GM19193 (cell line): ENCODE data around the gene RGSL1.

Experiments
- POLR2A ChIP-seq: IDR thresholded peaks from 4 replicates; pipeline ENCODE4 v1.6.1; 2011; ENCODE audit not compliant: insufficient read depth, insufficient read length; ENCODE audit errors: extremely low read depth

The RGSL1 gene

DNA sequence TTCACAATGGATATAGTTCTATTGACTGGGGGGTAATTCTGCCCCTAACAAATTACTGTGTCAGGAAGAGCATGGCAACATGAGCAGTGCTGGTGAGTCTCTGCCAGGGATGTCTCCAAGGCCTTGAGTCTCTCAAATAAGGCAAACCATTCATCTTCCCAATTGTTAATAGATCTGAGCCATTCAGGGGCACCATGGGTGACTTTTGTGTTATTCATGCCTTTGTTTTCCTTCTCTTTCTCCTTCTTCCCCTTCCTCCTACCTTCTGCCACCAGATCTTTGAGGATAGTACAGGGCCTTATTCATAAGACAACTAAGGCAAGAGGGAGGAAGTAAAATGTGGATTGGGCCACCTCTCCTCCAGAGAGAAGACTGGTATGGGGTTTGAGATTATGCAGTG, at the start of gene RGSL1:
TSS of gene RGSL1 (plus strand) at position 60 of the 400 bp plus-strand sequence. CDS start at position 80, 20 bp downstream.
- no peak for TF ChIP-seq POLR2A

DNA sequence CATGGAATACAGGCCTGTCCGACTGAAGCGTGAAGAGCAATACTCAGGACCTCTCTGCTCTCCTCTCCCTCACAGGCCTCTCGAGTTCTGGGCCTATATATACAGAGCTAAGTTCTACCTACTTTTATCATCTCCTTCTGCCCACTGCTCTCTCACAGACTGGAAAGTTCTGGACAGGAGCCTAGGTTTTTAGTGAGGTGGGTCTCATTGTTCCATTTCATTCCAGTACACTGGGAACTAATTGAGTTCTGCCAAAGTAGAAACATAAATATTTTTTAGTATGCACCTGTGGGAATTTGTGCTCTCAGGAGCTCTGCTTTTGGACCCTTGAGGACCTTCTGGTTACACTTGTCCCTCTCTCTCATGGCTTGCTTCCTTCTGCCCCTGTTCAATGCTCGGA, 49.4 kb upstream of the RGSL1 start, which contains the start of gene TEDDM1:
TSS of gene TEDDM1 (minus strand) at position 101 of the 400 bp plus-strand sequence. CDS start 182 bp downstream, outside the sequence.
- TF ChIP-seq POLR2A: no peak

DNA sequence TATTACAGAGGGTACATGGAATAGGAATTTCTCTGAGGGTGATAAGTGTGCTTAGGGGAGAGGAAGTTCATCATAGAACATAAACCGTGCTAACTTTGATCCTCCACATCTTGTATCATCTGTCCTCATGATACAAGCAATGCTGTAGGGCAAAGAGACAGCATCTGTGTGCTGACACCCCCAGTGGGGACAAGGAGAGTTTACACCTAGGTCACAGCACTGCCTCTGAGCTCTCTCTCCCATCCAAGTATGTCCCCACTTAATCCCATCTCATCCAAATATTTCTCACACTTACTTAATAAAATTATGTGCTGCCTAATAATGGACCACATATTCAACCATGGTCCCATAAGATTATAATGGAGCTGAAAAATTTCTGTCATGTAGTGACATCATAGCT, 45.2 kb upstream of the RGSL1 start:
- TF ChIP-seq POLR2A: no peak

DNA sequence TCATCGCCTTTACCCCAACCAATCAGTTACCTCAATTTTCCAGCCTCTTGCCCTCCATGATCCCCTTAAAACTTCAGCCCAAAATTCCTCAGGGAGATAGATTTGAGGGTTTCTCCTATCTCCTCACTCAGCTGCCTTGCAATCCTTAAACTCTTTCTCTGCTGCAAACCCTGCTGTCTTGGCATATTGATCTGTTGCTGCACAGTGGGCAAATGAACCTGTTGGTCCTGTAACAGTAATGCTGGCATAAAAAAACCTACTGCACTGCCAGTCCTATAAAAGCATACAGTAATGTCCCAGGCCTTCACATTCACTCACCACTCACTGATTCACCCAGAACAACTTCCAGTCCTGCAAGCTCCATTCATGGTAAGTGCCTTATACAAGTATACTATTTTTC, 44.4 kb upstream of the RGSL1 start:
- no peak for TF ChIP-seq POLR2A

DNA sequence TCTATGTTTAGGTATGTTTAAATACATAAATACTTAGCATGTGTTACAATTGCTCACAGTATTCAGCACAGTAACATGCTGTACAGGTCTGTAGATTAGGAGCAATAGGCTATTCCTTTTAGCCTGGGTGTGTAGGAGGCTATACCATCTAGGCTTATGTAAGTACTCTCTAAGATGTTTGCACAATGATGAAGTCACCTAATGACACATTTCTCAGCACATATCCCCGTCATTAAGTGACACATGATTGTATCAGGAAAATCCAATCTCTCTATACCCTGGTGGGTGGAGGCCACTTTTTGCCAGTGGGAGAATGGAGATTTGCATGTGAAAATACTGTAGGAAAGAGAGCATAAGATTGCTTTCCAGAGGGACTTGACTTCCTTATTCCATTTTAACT, 43.9 kb upstream of the RGSL1 start:
- TF ChIP-seq POLR2A: no peak

DNA sequence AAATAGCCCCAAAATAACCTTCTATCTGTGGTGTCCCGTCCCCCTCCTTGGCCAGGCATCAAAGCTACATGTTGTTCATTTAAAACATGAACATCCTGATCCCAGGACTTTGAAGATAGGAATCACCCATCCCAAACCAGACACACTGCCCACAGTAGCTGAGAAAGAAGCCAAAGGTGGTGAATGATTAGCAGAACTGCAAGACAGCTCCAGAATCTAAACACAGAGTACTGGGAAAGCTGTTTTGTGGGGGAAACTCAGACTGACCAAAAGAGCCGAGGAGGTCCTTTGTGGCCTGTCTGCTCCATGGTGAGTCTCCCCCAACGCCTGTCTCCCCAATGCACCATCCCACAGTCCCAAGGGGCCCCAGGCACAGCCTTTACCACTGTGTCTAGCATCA, 42.2 kb upstream of the RGSL1 start:
- TF ChIP-seq POLR2A: no peak

DNA sequence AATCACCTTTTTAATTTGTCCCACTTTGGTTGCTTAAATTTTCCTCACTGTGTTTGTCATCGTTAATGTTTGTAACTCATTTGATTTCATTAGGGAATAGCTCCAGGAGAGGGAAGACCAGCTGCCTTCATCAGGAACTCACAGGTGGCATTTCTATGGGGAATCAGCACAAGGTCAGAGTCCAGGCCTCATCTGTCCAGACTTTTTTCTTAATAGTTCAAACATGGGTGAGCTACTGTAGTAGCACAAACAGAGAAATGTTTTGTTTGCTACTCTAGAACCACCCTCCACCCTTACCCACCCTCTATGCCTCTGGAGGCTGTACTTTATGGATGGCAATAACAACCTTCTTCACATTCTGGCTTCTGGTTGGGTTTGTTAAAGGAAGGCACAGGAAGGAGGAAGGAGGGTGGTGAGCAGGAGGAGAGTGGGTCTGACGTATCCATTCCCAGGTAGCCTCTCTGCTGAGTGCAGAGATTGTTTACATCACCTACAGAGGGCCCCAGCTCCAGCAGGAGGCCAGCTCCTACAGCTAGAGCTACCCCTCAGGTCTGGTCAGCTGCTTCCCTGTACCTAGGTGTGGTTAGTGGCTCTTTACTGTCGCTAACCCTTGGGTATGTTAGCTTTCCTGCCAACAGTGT, 41.4 kb upstream of the RGSL1 start:
- TF ChIP-seq POLR2A: no peak

DNA sequence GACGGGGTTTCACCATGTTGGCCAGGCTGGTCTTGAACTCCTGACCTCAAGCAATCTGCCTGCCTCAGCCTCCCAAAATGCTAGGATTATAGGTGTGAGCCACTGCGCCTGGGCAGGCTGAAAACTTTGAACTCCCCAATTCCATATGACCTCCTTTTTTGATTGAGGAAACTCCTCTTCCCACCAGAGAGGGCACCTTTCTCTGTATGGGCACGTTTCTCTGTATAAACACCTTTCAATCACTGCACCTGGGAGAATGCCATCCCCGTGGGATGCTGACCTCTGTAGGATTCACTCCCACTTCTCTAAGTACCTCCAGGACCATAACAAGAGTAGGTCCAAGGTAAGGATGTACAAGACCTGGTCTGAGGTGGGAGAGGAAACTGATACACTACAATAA, 39.8 kb upstream of the RGSL1 start:
- no peak for TF ChIP-seq POLR2A

DNA sequence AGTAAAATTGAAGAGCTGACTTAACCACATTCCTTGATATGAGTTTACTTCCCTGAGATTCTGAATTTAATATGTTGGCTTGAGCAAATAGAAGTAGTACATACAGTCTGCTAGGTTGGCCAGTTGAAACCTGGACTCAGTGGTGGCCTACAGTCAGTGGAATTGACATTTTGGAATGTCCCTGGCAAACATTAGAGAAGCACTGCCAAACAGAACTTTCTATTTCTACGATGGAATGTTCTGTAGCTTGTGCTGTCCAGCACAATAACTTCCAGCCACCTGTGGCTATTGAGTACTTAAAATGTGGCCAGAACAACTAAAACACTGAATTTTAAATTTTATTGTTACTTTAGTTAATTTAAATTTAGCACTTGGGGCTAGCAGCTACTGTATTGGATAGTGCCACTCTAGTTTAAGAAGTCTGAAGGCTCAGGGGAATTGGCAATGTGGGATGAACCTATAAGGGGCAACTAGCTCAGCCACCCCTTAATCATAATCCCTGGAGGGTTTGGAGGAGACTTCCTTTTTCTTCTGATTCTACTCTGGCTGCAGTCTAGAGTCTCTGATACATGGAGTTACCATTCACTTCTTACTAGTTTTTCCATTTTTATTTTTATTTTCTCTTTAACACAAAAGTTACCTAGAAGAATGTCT, 39.2 kb upstream of the RGSL1 start:
- no peak for TF ChIP-seq POLR2A

DNA sequence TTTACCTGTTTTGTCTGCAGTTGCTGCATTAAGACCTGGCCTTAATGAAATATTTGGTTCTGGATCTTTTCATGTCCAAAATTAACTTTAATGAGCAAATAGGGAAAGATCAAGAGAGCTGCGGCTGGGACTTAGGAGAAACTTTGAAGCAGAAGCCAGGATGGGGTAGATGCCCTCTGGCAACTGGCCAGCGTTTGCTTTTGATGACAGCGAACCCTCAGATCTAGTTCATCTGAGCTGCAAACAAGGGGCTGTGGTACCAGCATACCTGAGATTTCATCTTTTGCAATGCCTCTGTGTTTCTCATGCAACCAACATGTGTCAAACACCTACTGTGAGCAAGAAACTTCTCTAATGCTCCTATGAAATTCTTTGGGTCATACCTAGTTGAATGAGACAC, 36.5 kb upstream of the RGSL1 start:
- TF ChIP-seq POLR2A: no peak

DNA sequence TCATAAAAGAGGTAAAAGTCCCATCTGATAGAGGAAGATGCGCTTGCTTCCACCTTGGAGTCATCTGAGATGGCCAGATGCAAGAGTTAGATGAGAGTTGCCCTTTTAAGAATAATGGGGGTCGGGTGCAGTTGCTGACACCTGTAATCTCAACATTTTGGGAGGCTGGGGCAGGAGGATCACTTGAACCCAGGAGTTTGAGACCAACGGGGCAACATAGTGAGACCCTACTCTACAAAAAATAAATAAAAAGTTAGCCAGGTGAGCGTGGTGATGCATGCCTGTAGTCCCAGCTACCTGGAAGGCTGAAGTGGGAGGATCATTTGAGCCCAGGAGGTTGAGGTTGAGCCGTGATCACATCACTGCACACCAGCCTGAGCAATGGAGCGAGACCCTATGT, 36.0 kb upstream of the RGSL1 start:
- no peak for TF ChIP-seq POLR2A

DNA sequence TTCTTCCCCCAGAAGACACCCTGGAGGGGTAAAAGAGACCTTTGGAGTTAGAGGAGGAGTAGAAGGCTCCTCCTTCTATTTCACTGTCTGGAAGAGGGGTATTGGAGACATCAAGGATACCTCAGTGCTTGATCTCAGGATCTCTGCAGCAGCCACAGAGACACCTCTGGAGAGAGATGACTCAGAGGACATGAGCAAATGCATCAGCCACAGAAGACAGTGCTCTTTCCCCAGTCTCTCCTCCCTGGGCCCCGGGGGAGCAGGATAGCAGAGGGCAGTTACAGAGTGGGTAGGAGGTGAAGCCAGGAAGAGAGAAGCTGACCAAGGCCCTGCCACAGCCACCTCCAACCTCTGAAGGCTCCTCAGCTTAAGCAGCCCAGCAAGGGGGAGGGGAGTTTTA, 34.2 kb upstream of the RGSL1 start:
- no peak for TF ChIP-seq POLR2A

DNA sequence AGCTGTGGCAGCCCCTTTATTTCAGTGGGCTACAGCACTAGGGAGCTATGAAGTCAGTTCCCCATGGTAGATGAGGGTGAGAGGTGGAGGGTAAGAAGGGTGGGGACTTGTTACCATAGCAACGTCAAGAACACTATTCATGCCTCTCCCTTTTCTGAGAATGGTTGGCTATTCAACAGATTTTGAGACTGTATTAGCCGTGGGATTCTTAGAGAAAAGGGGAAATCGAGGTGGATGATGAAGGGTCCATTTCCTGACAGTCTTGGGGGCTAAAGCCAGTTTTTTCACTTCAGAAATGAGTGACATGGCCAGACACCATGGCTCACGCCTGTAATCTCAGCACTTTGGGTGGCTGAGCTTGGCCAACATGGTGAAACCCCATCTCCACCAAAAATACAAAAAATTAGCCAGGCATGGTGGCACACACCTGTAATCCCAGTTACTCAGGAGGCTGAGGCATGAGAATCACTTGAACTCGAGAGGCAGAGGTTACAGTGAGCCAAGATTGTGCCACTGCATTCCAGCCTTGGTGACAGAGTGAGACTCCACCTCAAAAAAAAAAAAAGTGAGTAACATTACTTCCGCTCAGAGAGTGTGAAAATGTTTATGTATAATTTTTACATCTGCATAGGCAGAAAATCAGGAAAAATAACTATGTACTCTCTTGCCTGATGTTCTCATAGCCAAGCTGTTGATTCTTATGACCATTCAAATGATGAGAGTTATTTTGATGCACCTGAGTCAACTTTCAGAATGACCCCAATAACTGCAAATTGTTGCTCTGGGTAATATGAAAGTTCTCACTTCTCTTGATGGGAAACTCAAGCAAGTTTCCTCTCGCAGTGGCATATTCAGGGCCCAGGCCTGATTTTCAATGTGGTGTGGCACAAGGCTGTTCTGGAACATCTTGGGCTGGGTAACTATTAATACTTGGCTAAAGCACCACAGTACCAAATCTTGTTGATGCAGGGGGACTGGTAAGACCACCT, 23.2 kb upstream of the RGSL1 start:
- no peak for TF ChIP-seq POLR2A

DNA sequence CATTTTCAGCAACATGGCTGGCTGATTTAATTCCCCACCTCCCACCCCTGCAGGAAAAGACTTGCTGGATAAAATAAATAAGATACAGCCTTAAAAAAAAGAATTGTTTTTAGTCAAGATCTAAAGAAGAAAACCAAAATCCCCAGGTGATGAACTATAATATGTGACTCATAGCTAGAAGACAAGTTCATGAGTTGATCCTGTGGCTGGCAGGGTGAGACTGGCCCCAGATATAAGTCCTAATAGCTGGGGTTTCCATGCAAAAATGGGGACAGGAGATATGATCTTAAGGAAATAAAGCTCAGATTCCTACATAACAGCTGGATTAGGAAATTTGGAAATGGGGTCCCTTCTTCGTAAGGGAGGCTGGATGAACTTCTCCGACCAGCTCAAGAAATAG, 21.9 kb upstream of the RGSL1 start:
- no peak for TF ChIP-seq POLR2A

DNA sequence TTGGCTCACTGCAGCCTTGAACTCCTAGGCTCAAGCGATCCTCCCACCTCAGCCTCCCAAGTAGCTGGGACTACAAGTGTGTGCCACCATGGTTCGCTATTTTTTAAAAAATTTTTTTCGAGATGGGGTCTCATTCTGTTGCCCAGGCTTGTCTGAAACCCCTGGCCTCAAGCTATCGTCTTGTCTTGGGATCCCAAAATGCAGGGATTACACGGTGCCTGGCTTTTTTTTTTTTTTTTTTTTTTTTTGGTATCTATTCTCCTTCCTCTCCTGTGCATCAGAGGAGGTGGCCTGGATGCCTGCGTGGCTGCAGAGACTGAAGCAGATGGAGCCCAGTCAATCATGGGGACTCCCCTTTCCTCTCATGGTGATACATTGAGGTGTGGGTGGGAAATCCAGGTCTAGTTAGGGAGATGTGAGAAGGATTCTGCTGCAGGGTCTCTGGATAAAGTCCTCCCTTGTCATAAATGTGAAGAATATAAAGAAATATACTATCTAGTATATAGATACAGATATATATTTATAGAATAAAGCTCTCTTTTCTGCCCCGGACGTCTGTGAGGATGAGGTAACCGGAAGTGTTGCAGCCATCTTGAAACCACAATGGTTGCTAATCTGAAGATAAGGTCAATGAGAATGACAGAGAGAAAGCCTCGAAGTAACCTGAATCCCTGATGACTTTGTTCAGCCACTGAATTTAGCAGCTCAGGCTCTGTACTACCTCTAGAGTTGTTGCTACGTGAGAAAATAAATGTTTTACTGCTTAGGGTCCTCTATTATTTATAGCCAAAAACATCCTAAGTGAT, 19.5 kb upstream of the RGSL1 start:
- no peak for TF ChIP-seq POLR2A

DNA sequence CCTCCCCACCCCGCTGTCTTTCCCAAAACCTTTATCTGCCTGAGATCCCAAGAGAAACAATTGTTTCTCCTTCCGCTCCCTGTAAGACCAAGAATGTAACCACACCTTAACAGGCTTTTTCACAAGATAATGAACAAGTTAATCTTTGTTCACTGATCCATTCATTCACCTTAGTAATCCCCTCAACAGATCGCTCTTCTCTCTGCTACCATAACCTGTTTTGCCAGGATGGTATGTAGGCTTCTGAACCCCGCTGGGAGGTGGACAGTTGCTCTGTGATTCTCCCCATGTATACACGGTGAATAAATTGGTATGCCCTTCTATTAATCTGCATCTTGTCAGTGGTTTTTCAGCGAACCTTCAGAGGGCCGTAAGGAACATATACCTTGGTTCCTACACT, 18.7 kb upstream of the RGSL1 start:
- no peak for TF ChIP-seq POLR2A

DNA sequence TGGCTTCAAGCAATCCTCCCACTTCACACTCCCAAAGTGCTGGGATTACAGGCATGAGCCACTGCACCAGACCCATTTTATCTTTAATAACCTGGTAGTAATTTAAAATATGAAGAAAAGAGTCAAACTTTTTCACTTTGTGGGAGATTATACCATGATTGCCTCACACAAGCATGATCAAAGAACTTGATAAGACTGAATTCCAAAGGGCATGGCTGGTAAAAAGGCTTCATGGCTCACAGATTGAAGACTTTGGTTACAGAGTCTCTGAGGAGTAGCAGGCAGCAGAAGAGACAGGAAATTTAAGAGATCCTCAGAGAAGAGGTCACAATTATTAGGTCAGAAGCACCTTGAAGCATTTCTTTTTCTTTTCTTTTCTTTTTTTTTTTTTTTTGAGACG, 16.4 kb upstream of the RGSL1 start:
- no peak for TF ChIP-seq POLR2A
